HEK293T (cell line): ENCODE measurements around the gene RFXAP.
"Not testable (repeated sequence)": the region's sequence is repeated elsewhere in the genome, so short reads cannot be mapped to it uniquely, and the experiment has no call there.

Source experiments
- CTCF ChIA-PET: fragments of 350-600 bp; formaldehyde crosslinking; extraction: SDS; loops from one replicate; lab custom pipeline; 2021; ENCODE audit warnings: antibody characterized with exemption, inconsistent platforms; lab: Yijun Ruan, JAX
- POLR2A ChIA-PET: fragments of 350-600 bp; formaldehyde crosslinking; extraction: SDS; loops from one replicate; lab custom pipeline; 2020; ENCODE audit warnings: antibody characterized with exemption, inconsistent platforms; lab: Yijun Ruan, JAX
- DNase-seq: peaks from one replicate; pipeline ENCODE4 v3.0.0; 2012; ENCODE audit warnings: mixed read lengths; ENCODE audit errors: extremely low spot score
- ARNT ChIP-seq: fragments of 450-650 bp; IDR thresholded peaks from 2 replicates; pipeline ENCODE4 v1.6.1; 2017; ENCODE audit warnings: mild to moderate bottlenecking
- BHLHE40 ChIP-seq: fragments of 450-650 bp; IDR thresholded peaks from 2 replicates; pipeline ENCODE4 v1.6.1; 2016; ENCODE audit warnings: mild to moderate bottlenecking, moderate library complexity, borderline replicate concordance
- CTBP1 ChIP-seq: fragments of 450-650 bp; IDR thresholded peaks from 2 replicates; pipeline ENCODE4 v1.6.1; 2016; ENCODE audit warnings: borderline replicate concordance
- ELF4 ChIP-seq: fragments of 450-650 bp; IDR thresholded peaks from 2 replicates; pipeline ENCODE4 v1.6.1; 2017; ENCODE audit warnings: antibody characterized with exemption
- FOXA1 ChIP-seq: fragments of 450-650 bp; IDR thresholded peaks from 2 replicates; pipeline ENCODE4 v1.6.1; 2016; ENCODE audit warnings: mild to moderate bottlenecking
- FOXK2 ChIP-seq: fragments of 450-650 bp; IDR thresholded peaks from 2 replicates; pipeline ENCODE4 v1.6.1; 2016; ENCODE audit warnings: mild to moderate bottlenecking
- FOXM1 ChIP-seq: fragments of 450-650 bp; IDR thresholded peaks from 2 replicates; pipeline ENCODE4 v1.6.1; 2017; ENCODE audit warnings: mild to moderate bottlenecking, borderline replicate concordance
- HDGF ChIP-seq: fragments of 450-650 bp; IDR thresholded peaks from 2 replicates; pipeline ENCODE4 v1.6.1; 2017; ENCODE audit warnings: antibody characterized with exemption, borderline replicate concordance
- L3MBTL2 ChIP-seq: fragments of 450-650 bp; conservative IDR thresholded peaks from 2 replicates; pipeline ENCODE4 v1.6.1; 2016; ENCODE audit warnings: mild to moderate bottlenecking
- LEF1 ChIP-seq: fragments of 450-650 bp; IDR thresholded peaks from 2 replicates; pipeline ENCODE4 v1.6.1; 2017; ENCODE audit warnings: mild to moderate bottlenecking, borderline replicate concordance
- NFRKB ChIP-seq: fragments of 450-650 bp; IDR thresholded peaks from 2 replicates; pipeline ENCODE4 v1.6.1; 2016; ENCODE audit warnings: mild to moderate bottlenecking, moderate library complexity
- PKNOX1 ChIP-seq: fragments of 450-650 bp; IDR thresholded peaks from 2 replicates; pipeline ENCODE4 v1.6.1; 2016
- SP1 ChIP-seq: fragments of 450-650 bp; IDR thresholded peaks from 2 replicates; pipeline ENCODE4 v1.6.1; 2017
- SUZ12 ChIP-seq: fragments of 450-650 bp; IDR thresholded peaks from 2 replicates; pipeline ENCODE4 v1.6.1; 2016; ENCODE audit warnings: mild to moderate bottlenecking
- TARDBP ChIP-seq: fragments of 450-650 bp; IDR thresholded peaks from 2 replicates; pipeline ENCODE4 v1.6.1; 2016
- ZNF384 ChIP-seq: fragments of 450-650 bp; IDR thresholded peaks from 2 replicates; pipeline ENCODE4 v1.6.1; 2016

RFXAP gene

DNA sequence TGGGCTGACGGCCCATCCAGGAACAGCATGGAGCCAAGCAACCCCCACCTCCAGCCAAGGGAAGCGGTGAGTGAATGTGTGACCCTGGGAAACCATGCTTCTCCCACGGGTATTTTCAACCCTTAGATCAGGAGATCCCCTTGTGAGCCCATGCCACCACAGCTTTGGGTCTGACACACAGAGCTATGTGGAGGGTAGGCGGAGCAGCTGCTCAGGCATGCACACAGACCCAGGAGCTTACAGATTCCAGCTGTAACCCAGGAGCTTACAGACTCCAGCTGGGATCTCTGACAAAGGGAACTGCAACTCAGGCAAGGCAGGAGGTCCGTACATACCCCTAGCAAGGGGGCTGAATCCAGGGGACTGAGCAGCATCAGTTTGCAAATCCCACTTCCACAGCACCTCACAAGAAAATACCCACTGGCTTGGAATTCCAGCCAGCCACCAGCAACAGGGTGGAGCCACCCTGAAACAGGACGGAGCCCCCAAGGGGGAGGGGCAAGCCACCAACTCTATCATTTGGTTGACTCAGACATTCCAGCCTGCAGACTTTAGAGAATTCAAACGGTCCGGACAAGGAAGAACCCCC lies 40.8 kb upstream of the RFXAP start:
- DNase-seq, result no peak
- ChIA-PET POLR2A (no interaction called here), CTCF (no interaction called here)
- TF ChIP-seq ZNF384 (no peak), SUZ12 (no peak), NFRKB (no peak), ARNT (no peak), SP1 (no peak), L3MBTL2 (no peak), FOXK2 (no peak), ELF4 (no peak), FOXA1 (no peak), HDGF (no peak), CTBP1 (no peak), BHLHE40 (no peak), TARDBP (no peak), PKNOX1 (no peak)

- POLR2A ChIA-PET, result no interaction called here
Measured at GRCh38 chr13:36783890-36784289, 35.1 kb upstream of the RFXAP start.

GRCh38 chr13:36786175-36786574 lies 32.8 kb upstream of the RFXAP start:
- CTCF ChIA-PET, POLR2A ChIA-PET, DNase-seq: not testable (repeated sequence)

More at GRCh38 chr13:36783890-36784289, 35.1 kb upstream of the RFXAP start:
- no peak for DNase-seq
- no peak for TF ChIP-seq ELF4
- TF ChIP-seq CTBP1, result no peak
- no peak for TF ChIP-seq L3MBTL2
- no peak for TF ChIP-seq FOXK2
- no peak for TF ChIP-seq FOXM1
- TF ChIP-seq HDGF, result no peak
- TF ChIP-seq SP1, result no peak
- CTCF ChIA-PET, result no interaction called here

- DNase-seq, result no peak
- TF ChIP-seq LEF1 (no peak), ELF4 (no peak), FOXA1 (no peak), HDGF (no peak), BHLHE40 (no peak)
- POLR2A ChIA-PET, result no interaction called here
- CTCF ChIA-PET, result no interaction called here
Measured at GRCh38 chr13:36787181-36787580, 31.8 kb upstream of the RFXAP start.

- CTCF ChIA-PET, result no interaction called here
- TF ChIP-seq FOXK2 (no peak), SUZ12 (no peak), ARNT (no peak), FOXM1 (no peak), BHLHE40 (no peak), CTBP1 (no peak), HDGF (no peak), NFRKB (no peak), TARDBP (no peak), LEF1 (no peak), FOXA1 (no peak)
- POLR2A ChIA-PET, result no interaction called here
- DNase-seq, result no peak
Measured at GRCh38 chr13:36788276-36788675, 30.7 kb upstream of the RFXAP start.

DNA sequence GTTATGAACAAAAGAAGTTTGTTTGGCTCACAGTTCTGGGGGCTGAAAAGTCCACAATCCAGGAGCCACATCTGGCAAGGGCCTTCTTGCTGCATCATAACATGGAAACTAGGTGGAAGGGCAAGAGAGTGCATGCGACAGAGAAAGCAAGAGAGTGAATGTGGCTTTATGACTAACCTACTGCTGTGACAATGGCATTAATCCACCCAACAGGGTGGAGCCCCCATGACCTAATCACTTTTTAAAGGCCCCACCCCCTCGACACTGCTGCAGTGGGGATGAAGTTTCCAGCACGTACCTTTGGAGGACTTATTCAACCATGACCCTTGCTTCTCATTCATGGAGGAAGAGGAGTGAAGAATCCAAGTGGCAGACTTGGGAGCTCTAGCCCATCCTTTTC lies 30.0 kb upstream of the RFXAP start:
- ChIA-PET POLR2A (no interaction called here), CTCF (no interaction called here)
- DNase-seq, result no peak
- TF ChIP-seq SUZ12 (no peak), LEF1 (no peak), SP1 (no peak), NFRKB (no peak), ELF4 (no peak), FOXA1 (no peak), CTBP1 (no peak), TARDBP (no peak), PKNOX1 (no peak)

GRCh38 chr13:36789730-36790129 lies 29.3 kb upstream of the RFXAP start:
- DNase-seq, result no peak
- no peak for TF ChIP-seq ZNF384
- no peak for TF ChIP-seq BHLHE40
- no peak for TF ChIP-seq LEF1
- TF ChIP-seq FOXA1, result no peak
- TF ChIP-seq ELF4, result no peak
- no peak for TF ChIP-seq ARNT
- no peak for TF ChIP-seq TARDBP
- no peak for TF ChIP-seq PKNOX1
- TF ChIP-seq L3MBTL2, result no peak
- TF ChIP-seq FOXM1, result no peak
- no peak for TF ChIP-seq HDGF
- no peak for TF ChIP-seq SP1
- TF ChIP-seq NFRKB, result no peak
- TF ChIP-seq CTBP1, result no peak
- no peak for TF ChIP-seq FOXK2
- ChIA-PET CTCF (no interaction called here), POLR2A (no interaction called here)
